ENCODE data around the gene RWDD1.

Gene RWDD1

DNA sequence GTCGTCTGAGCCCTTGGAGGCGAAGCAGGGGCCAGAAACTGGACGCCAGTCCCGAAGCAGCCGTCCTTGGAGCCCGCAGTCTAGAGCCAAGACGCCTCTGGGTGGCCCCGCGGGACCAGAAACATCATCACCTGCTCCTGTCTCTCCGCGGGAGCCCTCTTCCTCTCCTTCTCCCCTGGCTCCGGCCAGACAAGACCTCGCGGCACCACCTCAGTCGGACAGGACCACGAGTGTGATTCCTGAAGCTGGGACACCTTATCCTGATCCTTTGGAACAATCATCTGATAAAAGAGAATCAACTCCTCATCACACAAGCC, 45.4 kb downstream of the RWDD1 start:
- ChIA-PET POLR2A (interaction anchor here (0.5 to 1.4 kb wide), 9 partner anchors 8 to 516 kb away, joined by 3 to 7 read pairs (median 3); partner anchors contain the start of genes NT5DC1 and RWDD1), CTCF (interaction anchor here (0.6 to 1.0 kb wide), 2 partner anchors 9 to 154 kb away, joined by 3 to 4 read pairs; no protein-coding TSS in a partner anchor)
- DNase-seq (ENCODE audit: extremely low spot score): peak; percentile 39
- TF ChIP-seq ELF4 (IDR thresholded peaks at IDR 0.05) (no peak), NFRKB (IDR thresholded peaks at IDR 0.05) (no peak), FOXK2 (IDR thresholded peaks at IDR 0.05) (no peak), SP1 (IDR thresholded peaks at IDR 0.05) (no peak)
- TF ChIP-seq, protein P1, sequence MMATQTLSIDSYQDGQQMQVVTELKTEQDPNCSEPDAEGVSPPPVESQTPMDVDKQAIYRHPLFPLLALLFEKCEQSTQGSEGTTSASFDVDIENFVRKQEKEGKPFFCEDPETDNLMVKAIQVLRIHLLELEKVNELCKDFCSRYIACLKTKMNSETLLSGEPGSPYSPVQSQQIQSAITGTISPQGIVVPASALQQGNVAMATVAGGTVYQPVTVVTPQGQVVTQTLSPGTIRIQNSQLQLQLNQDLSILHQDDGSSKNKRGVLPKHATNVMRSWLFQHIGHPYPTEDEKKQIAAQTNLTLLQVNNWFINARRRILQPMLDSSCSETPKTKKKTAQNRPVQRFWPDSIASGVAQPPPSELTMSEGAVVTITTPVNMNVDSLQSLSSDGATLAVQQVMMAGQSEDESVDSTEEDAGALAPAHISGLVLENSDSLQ (IDR thresholded peaks at IDR 0.05): no peak

DNA sequence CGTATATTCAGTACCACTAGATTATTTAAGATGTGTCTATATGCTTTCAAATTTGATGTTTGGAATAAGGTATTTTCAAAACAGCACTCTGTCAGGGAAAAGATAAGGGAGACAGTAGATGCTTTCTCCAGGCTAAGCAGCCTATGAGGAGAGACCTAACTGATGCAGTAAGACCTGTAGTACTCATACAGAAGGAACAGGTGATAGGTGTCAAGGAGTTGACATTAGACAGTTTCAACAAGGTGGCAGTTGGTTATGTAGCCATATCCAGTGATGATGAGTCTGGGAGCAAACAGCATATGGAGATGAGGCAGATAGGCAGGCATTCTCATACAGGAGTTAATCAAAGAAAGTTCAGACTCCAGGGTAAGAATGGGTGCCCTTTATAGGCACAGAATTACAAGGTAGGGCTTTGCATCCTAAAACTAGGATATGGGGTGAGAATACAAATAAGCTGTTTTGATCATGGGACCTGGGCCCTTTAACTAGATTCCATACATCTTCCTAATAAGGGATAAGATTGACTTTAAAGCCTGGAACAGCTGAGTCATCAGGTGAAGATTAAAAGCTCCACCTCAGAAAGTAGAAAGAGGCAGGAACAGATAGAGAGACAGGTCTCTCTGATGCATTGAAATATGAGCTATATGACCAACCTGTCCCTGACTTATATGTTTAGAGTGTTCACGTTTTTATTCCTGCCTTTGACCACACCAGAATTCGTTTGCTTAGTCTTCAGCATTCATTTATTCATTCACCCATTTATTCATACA, 52.9 kb downstream of the RWDD1 start:
- CTCF ChIA-PET: no interaction called here
- no peak for DNase-seq (ENCODE audit: extremely low spot score)
- POLR2A ChIA-PET: interaction anchor here (0.8 kb wide), 1 partner anchor 53 kb away, joined by 3 read pairs; the partner anchor contains the start of gene RWDD1
- TF ChIP-seq, protein P1 (IDR thresholded peaks at IDR 0.05): no peak
- TF ChIP-seq L3MBTL2 (conservative IDR thresholded peaks at IDR 0.05) (no peak), TARDBP (IDR thresholded peaks at IDR 0.05) (no peak), FOXK2 (IDR thresholded peaks at IDR 0.05) (no peak), BHLHE40 (IDR thresholded peaks at IDR 0.05; ENCODE audit: borderline replicate concordance) (no peak), LEF1 (IDR thresholded peaks at IDR 0.05; ENCODE audit: borderline replicate concordance) (no peak), FOXA1 (IDR thresholded peaks at IDR 0.05) (no peak), CTBP1 (IDR thresholded peaks at IDR 0.05; ENCODE audit: borderline replicate concordance) (no peak), HDGF (IDR thresholded peaks at IDR 0.05; ENCODE audit: borderline replicate concordance) (no peak), SUZ12 (IDR thresholded peaks at IDR 0.05) (no peak), ARNT (IDR thresholded peaks at IDR 0.05) (no peak), ZNF384 (IDR thresholded peaks at IDR 0.05) (no peak), ELF4 (IDR thresholded peaks at IDR 0.05) (no peak), NFRKB (IDR thresholded peaks at IDR 0.05) (no peak), SP1 (IDR thresholded peaks at IDR 0.05) (no peak), FOXM1 (IDR thresholded peaks at IDR 0.05; ENCODE audit: borderline replicate concordance) (no peak)

DNA sequence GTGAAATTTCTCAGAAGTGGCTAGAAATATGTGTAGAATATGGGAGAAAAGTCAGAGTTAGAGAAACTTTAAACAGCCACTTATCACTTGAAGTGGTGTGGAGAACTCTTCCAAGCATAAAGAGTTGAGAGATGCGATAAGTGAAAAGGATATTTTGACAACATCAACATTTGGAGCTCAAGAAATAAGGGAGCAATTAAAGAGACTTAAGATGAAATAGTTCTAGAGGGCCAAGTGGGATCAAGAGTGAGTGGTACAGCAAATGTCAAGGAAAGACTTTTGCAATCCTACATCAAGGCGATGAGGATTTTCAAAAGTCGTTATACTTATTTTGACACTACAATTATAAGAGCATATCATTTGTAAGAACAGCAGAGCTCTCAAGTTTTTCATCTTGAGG, 54.6 kb downstream of the RWDD1 start:
- ChIA-PET CTCF (interaction anchor here (0.7 kb wide), 1 partner anchor 9 kb away, joined by 4 read pairs; the partner anchor contains the start of gene RSPH4A), POLR2A (no interaction called here)
- TF ChIP-seq ELF4 (IDR thresholded peaks at IDR 0.05) (no peak), HDGF (IDR thresholded peaks at IDR 0.05; ENCODE audit: borderline replicate concordance) (no peak), ARNT (IDR thresholded peaks at IDR 0.05) (no peak), CTBP1 (IDR thresholded peaks at IDR 0.05; ENCODE audit: borderline replicate concordance) (no peak), FOXK2 (IDR thresholded peaks at IDR 0.05) (no peak), NFRKB (IDR thresholded peaks at IDR 0.05) (no peak), BHLHE40 (IDR thresholded peaks at IDR 0.05; ENCODE audit: borderline replicate concordance) (no peak), FOXM1 (IDR thresholded peaks at IDR 0.05; ENCODE audit: borderline replicate concordance) (no peak), TARDBP (IDR thresholded peaks at IDR 0.05) (no peak), SP1 (IDR thresholded peaks at IDR 0.05) (no peak), SUZ12 (IDR thresholded peaks at IDR 0.05) (no peak)
- TF ChIP-seq, protein P1 (IDR thresholded peaks at IDR 0.05): no peak
- DNase-seq (ENCODE audit: extremely low spot score): no peak

DNA sequence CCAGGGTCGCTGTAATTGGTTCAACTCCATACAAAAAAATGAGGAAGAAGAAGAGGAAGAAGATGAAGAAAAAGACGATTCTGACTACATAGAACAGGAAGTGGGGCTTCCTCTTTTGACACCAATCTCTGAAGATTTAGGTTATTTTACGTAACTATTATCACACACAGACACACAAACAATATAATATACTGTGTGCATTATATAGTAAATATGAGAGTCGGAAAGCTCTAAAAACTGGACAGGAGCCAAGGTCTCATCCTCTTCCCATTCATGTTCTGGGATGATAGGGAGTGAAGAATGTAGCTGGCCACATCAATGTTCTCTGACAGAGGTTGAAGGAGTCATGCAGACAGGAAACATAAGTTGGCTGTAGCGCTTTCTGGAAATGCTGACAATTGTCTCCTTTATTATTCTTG, 58.3 kb downstream of the RWDD1 start:
- no peak for TF ChIP-seq ARNT (IDR thresholded peaks at IDR 0.05)
- no peak for TF ChIP-seq SP1 (IDR thresholded peaks at IDR 0.05)
- no peak for TF ChIP-seq L3MBTL2 (conservative IDR thresholded peaks at IDR 0.05)
- no peak for TF ChIP-seq FOXK2 (IDR thresholded peaks at IDR 0.05)
- TF ChIP-seq ELF4 (IDR thresholded peaks at IDR 0.05): no peak
- TF ChIP-seq CTBP1 (IDR thresholded peaks at IDR 0.05; ENCODE audit: borderline replicate concordance): no peak
- ChIA-PET CTCF (no interaction called here), POLR2A (no interaction called here)
- no peak for DNase-seq (ENCODE audit: extremely low spot score)

DNA sequence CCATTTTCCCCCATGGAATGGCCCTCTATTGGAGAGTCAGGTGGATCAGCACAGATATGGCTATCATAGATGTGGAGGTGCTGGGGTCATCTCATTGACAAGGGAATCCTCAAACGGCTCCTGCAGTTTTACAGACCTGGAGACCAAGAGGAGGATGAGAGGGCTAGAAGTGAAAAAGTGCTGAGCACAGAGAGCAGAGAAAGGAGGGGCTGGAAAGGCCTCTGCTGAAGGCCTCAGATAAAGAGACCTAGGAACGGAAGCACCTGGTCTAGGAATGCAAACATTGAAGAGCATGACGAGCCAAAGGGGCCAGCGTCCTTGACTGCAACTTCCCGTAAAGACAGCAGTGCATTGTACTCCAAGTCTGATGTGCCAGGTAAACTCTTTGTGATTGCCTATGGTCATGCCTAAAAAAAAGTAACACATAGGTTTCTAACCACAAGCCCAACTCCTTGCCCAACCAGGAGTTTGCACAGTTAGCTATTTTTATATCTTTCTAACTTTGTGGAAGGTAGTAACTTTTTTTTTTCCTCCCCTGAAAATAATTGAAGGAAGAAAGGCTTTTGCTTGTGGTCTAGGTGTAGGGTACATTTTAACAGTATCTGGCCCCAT, 60.2 kb downstream of the RWDD1 start:
- CTCF ChIA-PET: interaction anchor here (0.6 kb wide), 1 partner anchor 70 kb away, joined by 4 read pairs; no protein-coding TSS in a partner anchor
- TF ChIP-seq, protein P1 (IDR thresholded peaks at IDR 0.05): no peak
- TF ChIP-seq NFRKB (IDR thresholded peaks at IDR 0.05) (no peak), SUZ12 (IDR thresholded peaks at IDR 0.05) (no peak), SP1 (IDR thresholded peaks at IDR 0.05) (no peak), HDGF (IDR thresholded peaks at IDR 0.05; ENCODE audit: borderline replicate concordance) (no peak), BHLHE40 (IDR thresholded peaks at IDR 0.05; ENCODE audit: borderline replicate concordance) (no peak), CTBP1 (IDR thresholded peaks at IDR 0.05; ENCODE audit: borderline replicate concordance) (no peak), ZNF384 (IDR thresholded peaks at IDR 0.05) (no peak)
- DNase-seq (ENCODE audit: extremely low spot score): no peak
- POLR2A ChIA-PET: no interaction called here

Measured in HEK293T (cell line).